HepG2 (cell line): ENCODE measurements around the gene PLXND1.
A peak's percentile ranks its signal among the peaks of the same experiment; 100 is the strongest.
"Not testable (repeated sequence)": the region's sequence is repeated elsewhere in the genome, so short reads cannot be mapped to it uniquely, and the experiment has no call there.

Experiments
- CTCF ChIP-seq: sonication (generic); formaldehyde crosslinking; IDR thresholded peaks from 2 replicates; pipeline ENCODE4 v1.5.0; 2020; ENCODE audit warnings: mild to moderate bottlenecking, missing genetic modification reagents, moderate library complexity
- MLX ChIP-seq: IDR thresholded peaks from 2 replicates; pipeline ENCODE4 v1.6.1; 2016
- PHF8 ChIP-seq: sonication (generic); formaldehyde crosslinking; IDR thresholded peaks from 2 replicates; pipeline ENCODE4 v1.5.0; 2020; ENCODE audit warnings: missing genetic modification reagents
- PRPF4 ChIP-seq: fragments of 200-400 bp; formaldehyde crosslinking; IDR thresholded peaks from 2 replicates; pipeline ENCODE4 v1.6.1; 2016; ENCODE audit warnings: low read length, low read depth; ENCODE audit not compliant: poor library complexity, severe bottlenecking
- RBFOX2 ChIP-seq: fragments of 200-400 bp; formaldehyde crosslinking; IDR thresholded peaks from 2 replicates; pipeline ENCODE4 v1.6.1; 2017; ENCODE audit warnings: low read depth, mild to moderate bottlenecking, low read length
- ZBTB34 ChIP-seq: sonication (generic); formaldehyde crosslinking; IDR thresholded peaks from 2 replicates; pipeline ENCODE4 v1.8.0; 2022; ENCODE audit warnings: mild to moderate bottlenecking, missing genetic modification reagents
- ZFP36L1 ChIP-seq: sonication (generic); formaldehyde crosslinking; IDR thresholded peaks from 2 replicates; pipeline ENCODE4 v1.8.0; 2022; ENCODE audit warnings: mild to moderate bottlenecking, missing genetic modification reagents, moderate library complexity
- ZNF460 ChIP-seq: sonication (generic); formaldehyde crosslinking; IDR thresholded peaks from 2 replicates; pipeline ENCODE4 v1.5.1; 2020; ENCODE audit warnings: missing genetic modification reagents, mild to moderate bottlenecking, borderline replicate concordance
- ZNF678 ChIP-seq: sonication (generic); formaldehyde crosslinking; IDR thresholded peaks from 2 replicates; pipeline ENCODE4 v1.4.0; 2020; ENCODE audit warnings: mild to moderate bottlenecking, missing genetic modification reagents

- TF ChIP-seq ZNF460 (CRISPR knock-in tag) (peak; percentile 89), MLX (CRISPR knock-in tag) (peak; percentile 11; the same call in 1 of the 2 replicates)
- TF ChIP-seq ZNF678; CTCF (CRISPR knock-in tag); PRPF4; RBFOX2; ZFP36L1 (CRISPR knock-in tag); ZBTB34 (CRISPR knock-in tag); PHF8 (CRISPR knock-in tag): not testable (repeated sequence)
Measured at GRCh38 chr3:129640985-129641384, 34.5 kb upstream of the PLXND1 start.
